GM23248 (cell line): ENCODE measurements around the gene MAGI1.

Experiments used
- EZH2 ChIP-seq: fragments of 200-600 bp; sonication (generic); IDR thresholded peaks from 2 replicates; pipeline ENCODE4 v1.6.1; 2018; ENCODE audit warnings: antibody characterized with exemption, mild to moderate bottlenecking; ENCODE audit not compliant: insufficient read depth, poor library complexity, severe bottlenecking
- EZH2phosphoT487 ChIP-seq: fragments of 200-600 bp; sonication (generic); IDR thresholded peaks from 2 replicates; pipeline ENCODE4 v1.6.1; 2018; ENCODE audit warnings: antibody characterized with exemption, moderate library complexity, mild to moderate bottlenecking, low read depth; ENCODE audit not compliant: insufficient read depth

- TF ChIP-seq EZH2 = no peak
- TF ChIP-seq EZH2phosphoT487 = no peak
These were observed 44.5 kb upstream of the MAGI1 start for GRCh38 chr3:66083096-66083678.
